GM21737 (cell line): ENCODE results near the gene NDP.

Experiments used
- ATAC-seq: cut with Tn5 transposase; IDR thresholded peaks from one replicate; pipeline ENCODE4 v1.9.1; 2021; ENCODE audit warnings: mild to moderate bottlenecking, moderate library complexity; ENCODE audit not compliant: unreplicated experiment

NDP gene

DNA sequence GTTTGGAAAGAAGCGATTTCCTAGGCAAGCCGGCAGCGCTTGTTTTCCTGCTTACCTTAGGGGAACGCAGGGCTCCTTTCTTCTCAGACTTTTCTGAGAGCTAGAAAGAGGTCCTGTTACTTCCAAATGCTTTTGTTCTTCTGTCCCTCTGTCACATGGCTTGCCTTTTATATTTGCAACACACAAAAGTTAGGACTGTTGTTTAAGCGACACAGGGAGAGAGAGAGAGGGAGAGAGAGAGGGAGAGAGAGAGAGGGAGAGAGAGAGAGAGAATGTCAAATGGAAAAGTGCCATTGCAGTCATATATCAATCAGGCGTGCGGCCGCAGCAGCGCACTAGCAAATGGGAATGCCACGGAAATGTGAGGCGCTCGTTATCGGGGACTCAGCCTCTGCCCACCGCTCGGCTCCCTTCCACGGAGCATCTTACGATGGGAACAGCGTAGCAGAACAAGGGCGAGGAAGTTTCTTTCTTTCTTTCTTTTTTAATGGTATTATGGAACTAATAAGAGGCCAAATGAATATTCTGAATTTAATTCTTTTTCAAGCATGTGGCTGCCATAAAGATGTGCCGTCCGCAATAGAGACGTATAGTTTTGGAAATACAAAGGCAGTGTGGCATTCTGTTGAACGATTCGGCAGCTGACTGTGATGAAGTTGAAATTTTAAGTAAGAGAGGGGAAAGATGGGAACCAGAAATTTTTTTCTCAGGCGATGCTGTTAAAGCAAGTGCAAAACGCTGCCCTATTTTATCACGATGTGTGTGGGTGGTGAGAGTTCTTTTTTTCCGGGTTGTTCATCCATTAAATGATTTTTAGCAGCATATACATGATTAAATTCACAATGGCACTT is at the start of gene NDP:
NDP (minus strand) TSS at position 142 of the 851 bp plus-strand sequence. CDS start 14,745 bp downstream, outside the sequence.
- ATAC-seq, result no peak

- ATAC-seq, result no peak
Observed at GRCh38 chrX:44022964-44023363, 49.8 kb upstream of the NDP start.

DNA sequence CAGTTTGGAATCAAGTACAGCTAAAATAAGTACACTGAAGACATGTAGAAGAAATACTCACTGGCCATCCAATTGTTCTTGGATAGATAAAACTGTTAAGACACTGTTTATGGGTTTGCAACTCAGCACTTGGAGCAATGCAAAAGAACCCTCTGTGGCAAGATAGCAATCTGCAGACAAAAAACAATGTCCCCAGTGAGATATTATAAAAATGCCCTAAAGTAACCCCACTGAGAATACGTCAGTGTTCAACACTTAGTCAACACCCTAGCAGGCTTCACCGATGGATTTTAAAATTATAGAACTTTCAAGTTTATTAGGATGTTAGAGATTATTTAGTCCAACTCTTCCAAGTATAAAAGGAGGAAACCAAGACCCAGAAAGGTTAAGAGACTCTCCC is 47.5 kb upstream of the NDP start:
- no peak for ATAC-seq

GRCh38 chrX:44019911-44020310 is 46.7 kb upstream of the NDP start:
- no peak for ATAC-seq

DNA sequence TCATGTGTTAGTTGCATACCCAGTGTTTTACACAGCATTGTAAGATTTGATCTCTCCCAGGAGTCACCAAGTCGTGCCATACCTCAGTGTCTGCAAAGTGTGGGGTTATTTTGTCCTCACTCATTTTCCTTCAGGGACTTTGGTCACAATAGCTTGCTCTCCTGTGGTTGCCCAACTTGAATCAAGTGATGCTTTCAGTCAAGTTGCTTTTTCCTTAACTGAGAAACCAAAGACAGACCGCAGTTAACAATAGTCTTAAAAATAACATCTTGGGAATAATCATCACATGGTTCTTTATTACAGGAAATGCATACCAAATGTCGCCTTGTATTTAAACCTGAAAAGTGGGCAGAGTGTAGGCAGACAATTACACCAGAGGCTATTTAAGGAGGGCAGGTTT is 44.5 kb upstream of the NDP start:
- no peak for ATAC-seq

GRCh38 chrX:44016906-44017305 is 43.7 kb upstream of the NDP start:
- ATAC-seq, result no peak

GRCh38 chrX:44012484-44013096 is 39.4 kb upstream of the NDP start:
- ATAC-seq, result no peak

GRCh38 chrX:44011506-44011905 is 38.3 kb upstream of the NDP start:
- no peak for ATAC-seq

GRCh38 chrX:44010626-44011025 is 37.4 kb upstream of the NDP start:
- ATAC-seq, result no peak

- no peak for ATAC-seq
Observed at GRCh38 chrX:44006081-44006480, 32.9 kb upstream of the NDP start.

GRCh38 chrX:44003975-44004374 is 30.8 kb upstream of the NDP start:
- ATAC-seq, result no peak

DNA sequence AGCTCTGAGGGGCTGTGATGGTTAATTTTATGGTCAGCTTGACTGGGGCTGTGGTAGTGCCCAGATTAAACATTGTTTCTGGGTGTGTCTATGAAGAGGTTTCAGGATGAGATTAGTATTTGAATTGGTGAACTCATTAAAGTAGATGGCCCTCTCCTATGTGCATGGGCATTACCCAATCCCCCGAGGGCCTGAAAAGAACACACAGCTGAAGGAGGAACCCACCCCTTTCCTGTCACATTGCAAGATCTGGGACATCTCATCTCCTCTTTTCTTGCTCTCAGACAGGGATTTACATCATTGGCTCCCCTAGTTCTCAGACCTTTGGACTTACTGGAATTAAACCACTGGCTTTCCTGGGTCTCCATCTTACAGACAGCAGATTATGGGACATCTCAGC is 29.4 kb upstream of the NDP start:
- ATAC-seq, result no peak

DNA sequence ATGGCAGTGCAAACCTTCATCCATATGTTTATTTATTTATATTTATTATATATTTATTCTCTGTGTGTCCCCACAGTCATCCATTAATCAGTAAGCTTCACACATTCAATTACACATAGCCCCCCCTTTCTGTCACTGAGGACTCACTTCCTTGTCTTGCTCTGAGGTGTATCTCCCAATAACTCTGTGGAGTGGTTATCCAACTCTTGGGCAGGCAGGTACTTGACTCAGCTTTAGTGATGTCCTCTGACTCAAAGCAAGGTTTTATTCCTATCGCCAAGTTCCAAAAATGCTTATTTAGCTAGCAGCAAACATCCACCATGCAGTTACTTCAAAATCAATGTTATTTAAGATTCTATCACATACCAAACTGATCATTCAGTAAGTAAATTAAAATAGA is 25.2 kb upstream of the NDP start:
- no peak for ATAC-seq

- no peak for ATAC-seq
Observed at GRCh38 chrX:43996491-43996890, 23.3 kb upstream of the NDP start.

GRCh38 chrX:43986083-43986482 is 12.9 kb upstream of the NDP start:
- no peak for ATAC-seq

- no peak for ATAC-seq
Observed at GRCh38 chrX:43985511-43985910, 12.3 kb upstream of the NDP start.

GRCh38 chrX:43978226-43978625 is 5.0 kb upstream of the NDP start:
- ATAC-seq, result no peak

DNA sequence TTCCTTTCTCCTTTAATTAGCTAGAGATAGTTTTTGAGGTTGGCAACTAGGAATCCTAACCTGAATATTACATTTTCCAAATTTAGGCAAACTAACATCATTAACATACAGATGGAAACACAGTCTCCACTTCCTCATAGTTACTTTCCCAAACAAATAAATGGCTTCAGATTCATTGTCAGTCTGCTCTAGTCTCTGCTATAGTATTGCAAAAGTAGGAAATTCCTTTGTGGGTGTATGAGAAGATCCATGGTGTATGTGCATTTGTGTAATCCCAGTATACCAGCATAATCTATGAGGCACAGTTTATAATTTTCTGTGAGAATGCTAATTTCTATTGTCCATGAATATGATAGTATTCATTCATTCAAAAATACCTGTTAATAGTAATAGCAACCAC is 3.0 kb upstream of the NDP start:
- no peak for ATAC-seq

GRCh38 chrX:43975796-43976195 is 2.6 kb upstream of the NDP start:
- no peak for ATAC-seq

- ATAC-seq, result no peak
Observed at GRCh38 chrX:43974741-43975465, 1.7 kb upstream of the NDP start.

GRCh38 chrX:43974100-43974475 is 898 bp upstream of the NDP start:
- ATAC-seq, result no peak
